Measurements from ENCODE around the gene ZBTB39. TPM values are rescaled to one million over a fixed set of nuclear protein-coding genes. Genes with fewer than 3 reads are reported as not detected.

The ZBTB39 gene
- total and polyA plus RNA-seq, 2 of the 8 experiments (the other 6 are each of a cell fraction or from before 2014, with no cell fraction given), result 19.3 to 25.0 TPM

GRCh38 chr12:56999456-56999855 lies 6.9 kb downstream of the ZBTB39 start:
- H3K27ac ChIP-seq (ENCODE audit: low read depth, low read length), result no peak overlapping the region
- no peak overlapping the region for H3K4ac ChIP-seq (replicated peaks; ENCODE audit: insufficient read length, low read depth, low read length)
- no peak overlapping the region for H4K8ac ChIP-seq (ENCODE audit: extremely low read depth, insufficient read depth, low read length)
- DNase-seq (ENCODE audit: low read depth in 1 of 2, low spot score in 2 of 2) (no peak), FAIRE-seq (no peak)
- no peaks in the 10 kb centered on the region for H3K9me3 ChIP-seq (ENCODE audit: insufficient read depth in 2 of 2, low read depth in 1 of 2, low read length in 1 of 2)
- no peak overlapping the region for H2BK15ac ChIP-seq (ENCODE audit: low read length)
- H3K23me2 ChIP-seq (ENCODE audit: low read depth, low read length), result no peaks in the 10 kb centered on the region
- H3K79me2 ChIP-seq (ENCODE audit: control insufficient read depth in 1 of 2, insufficient read depth in 2 of 2, low read length in 2 of 2), result peaks cover 0 to 56% of the 10 kb centered on the region in 2 experiments; a peak in 3 of 4 replicates
- H2BK5ac ChIP-seq (ENCODE audit: low read depth, low read length), result no peak overlapping the region
- H2BK120ac ChIP-seq (replicated peaks; ENCODE audit: low read depth, low read length), result no peak overlapping the region
- peaks cover 3 to 15% of the 10 kb centered on the region in 2 experiments for H4K20me1 ChIP-seq (replicated peaks in 1 of 2; ENCODE audit: control insufficient read depth in 1 of 2, insufficient read depth in 2 of 2, low read length in 2 of 2)
- TF ChIP-seq SUZ12 (IDR thresholded peaks at IDR 0.05; ENCODE audit: low read length), result no peak
- TF ChIP-seq CHD1 (IDR thresholded peaks at IDR 0.05; ENCODE audit: low read depth, low read length), result no peak
- TF ChIP-seq ASH2L (IDR thresholded peaks at IDR 0.05; ENCODE audit: low read length), result no peak
- no peak for TF ChIP-seq KDM5A (IDR thresholded peaks at IDR 0.05; ENCODE audit: low read length)
- no peak for TF ChIP-seq SP1 (IDR thresholded peaks at IDR 0.05; ENCODE audit: low read depth, low read length)
- TF ChIP-seq CTCF (IDR thresholded peaks at IDR 0.05; ENCODE audit: control extremely low read depth in 1 of 3, insufficient read depth in 1 of 3, low read depth in 1 of 3, low read length in 3 of 3), result no peak
- no peak for TF ChIP-seq RNF2 (IDR thresholded peaks at IDR 0.05; ENCODE audit: borderline replicate concordance, low read depth, low read length, missing control alignments, poor library complexity, severe bottlenecking)
- H4K5ac ChIP-seq (ENCODE audit: insufficient read length, low read depth, low read length), result no peak overlapping the region
- peaks cover 14% of the 10 kb centered on the region for H3K79me1 ChIP-seq (ENCODE audit: low read depth, low read length)
- ChIA-PET POLR2A (ENCODE audit: partially characterized antibody) (interaction anchor here (2.1 kb wide), 1 partner anchor 8 kb away, joined by 5 read pairs; no protein-coding TSS in a partner anchor), CTCF (ENCODE audit: partially characterized antibody) (interaction anchor here (0.6 to 10.6 kb wide), 11 partner anchors 7 to 388 kb away, joined by 3 to 187 read pairs (median 4); partner anchors contain the start of gene HSD17B6)
- no peak overlapping the region for H2AK5ac ChIP-seq (ENCODE audit: low read depth, low read length)
- no peak overlapping the region for H3K9ac ChIP-seq (replicated peaks in 1 of 4; ENCODE audit: extremely low read depth in 1 of 4, low read depth in 3 of 4, low read length in 3 of 4)
- H3K18ac ChIP-seq (ENCODE audit: extremely low read depth, low read length), result no peak overlapping the region
- H2AFZ ChIP-seq (ENCODE audit: low read length), result no peak overlapping the region
- no peak overlapping the region for H3K14ac ChIP-seq (ENCODE audit: insufficient read length)
- WGBS, 2 experiments (ENCODE audit: extremely low coverage in 1 of 2, insufficient coverage in 1 of 2, insufficient read length in 1 of 2, insufficient replicate concordance in 2 of 2, low coverage in 1 of 2, low lambda C conversion rate in 2 of 2, missing lambda C conversion rate in 1 of 2), result 88% methylated on average over 4 of the region's 4 CpGs; no CpG with 5 or more reads in 1 of the 2 experiments
- H2BK20ac ChIP-seq (ENCODE audit: low read length), result no peak overlapping the region
- no peak overlapping the region for H3K23ac ChIP-seq (ENCODE audit: insufficient read length)
- no peaks in the 10 kb centered on the region for H3K27me3 ChIP-seq (replicated peaks in 1 of 4; ENCODE audit: control insufficient read depth in 3 of 4, extremely low read depth in 1 of 4, insufficient read depth in 3 of 4, low read length in 3 of 4)
- H3K56ac ChIP-seq (replicated peaks; ENCODE audit: insufficient read length, low read depth, low read length), result no peak overlapping the region
- H3K4me3 ChIP-seq (ENCODE audit: extremely low read depth in 1 of 4, insufficient read depth in 2 of 4, low read depth in 3 of 4, low read length in 4 of 4), result no peak overlapping the region
- H3K4me1 ChIP-seq (replicated peaks in 1 of 4; ENCODE audit: control insufficient read depth in 3 of 4, insufficient read depth in 4 of 4, low read length in 3 of 4), result no peaks in the 10 kb centered on the region
- H2BK12ac ChIP-seq (ENCODE audit: low read depth, low read length), result no peak overlapping the region
- H4K91ac ChIP-seq (replicated peaks; ENCODE audit: insufficient read length, low read length), result no peak overlapping the region
- peaks cover 27 to 39% (median 32%) of the 10 kb centered on the region in 4 experiments for H3K36me3 ChIP-seq (ENCODE audit: control insufficient read depth in 2 of 4, insufficient read depth in 4 of 4, low read length in 3 of 4)
- H3K4me2 ChIP-seq (ENCODE audit: insufficient read depth in 1 of 2, low read depth in 2 of 2, low read length in 2 of 2), result no peak overlapping the region

Data from H1 (cell line).